ENCODE data around the gene SKI. TPM values are rescaled to one million over a fixed set of nuclear protein-coding genes. Genes with fewer than 3 reads are reported as not detected.

The SKI gene
- total RNA-seq, 1 donor from 2014 or later: 40.7 TPM

DNA sequence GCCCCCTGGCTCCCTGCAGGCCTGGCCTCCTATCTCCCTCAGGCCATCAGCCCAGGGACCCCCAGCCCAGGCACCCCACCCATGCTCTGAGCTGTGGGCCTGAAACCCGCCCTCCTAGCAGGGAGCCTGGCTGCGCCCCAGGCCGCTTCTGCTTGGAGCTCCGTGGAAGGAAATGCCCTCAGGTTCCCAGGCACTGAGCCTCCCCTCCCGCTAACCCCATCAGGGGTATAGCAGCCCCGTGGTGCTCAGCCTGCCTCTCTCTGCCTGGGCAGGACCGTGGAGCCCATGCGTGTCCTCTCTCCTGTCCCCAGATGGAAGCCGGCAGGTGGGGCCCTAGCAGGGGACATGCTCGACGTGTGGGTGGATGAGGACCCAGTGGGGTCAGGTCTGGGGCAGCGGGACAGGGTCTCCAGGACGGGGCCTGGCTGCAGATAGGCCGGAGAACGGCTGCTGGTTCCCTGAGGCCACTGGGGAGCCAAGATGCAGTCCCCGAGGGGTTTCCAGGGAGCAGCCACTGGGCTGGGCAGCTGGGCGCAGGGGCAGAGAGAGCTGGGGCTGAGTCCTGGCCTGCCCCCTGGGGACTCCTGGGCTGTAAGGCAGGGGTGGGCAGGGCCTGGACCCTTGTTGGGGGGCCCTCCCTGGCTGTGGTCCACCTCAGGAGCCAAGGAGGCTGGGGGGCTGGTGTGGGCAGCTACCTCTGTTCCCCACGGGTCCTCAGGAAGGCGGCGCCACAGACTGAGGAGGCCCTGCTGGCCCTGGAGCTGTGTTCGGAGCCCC is 87.7 kb downstream of the SKI start:
- intact Hi-C loops (cut with micrococcal nuclease): loop anchor here (2.0 kb wide), 2 partner anchors 15 to 75 kb away; partner anchors contain the start of genes MORN1 and RER1
- Mint-ChIP-seq H3K27ac (peak overlapping the region; percentile 67), H3K36me3 (ENCODE audit: low read depth) (peaks cover 1% of the 10 kb centered on the region)

GRCh38 chr1:2316451-2316961 is 88.4 kb downstream of the SKI start:
- Mint-ChIP-seq H3K9me3 (no peaks in the 10 kb centered on the region), H3K36me3 (ENCODE audit: low read depth) (no peaks in the 10 kb centered on the region)
- intact Hi-C loops (cut with micrococcal nuclease): no loop called here

More for the DNA sequence above, 87.7 kb downstream of the SKI start:
- H3K27me3 Mint-ChIP-seq: no peaks in the 10 kb centered on the region
- DNase-seq: no peak
- H3K9me3 Mint-ChIP-seq: no peaks in the 10 kb centered on the region
- peaks cover 2% of the 10 kb centered on the region for H3K4me1 Mint-ChIP-seq
- H3K4me3 Mint-ChIP-seq: peak overlapping the region; percentile 60

DNA sequence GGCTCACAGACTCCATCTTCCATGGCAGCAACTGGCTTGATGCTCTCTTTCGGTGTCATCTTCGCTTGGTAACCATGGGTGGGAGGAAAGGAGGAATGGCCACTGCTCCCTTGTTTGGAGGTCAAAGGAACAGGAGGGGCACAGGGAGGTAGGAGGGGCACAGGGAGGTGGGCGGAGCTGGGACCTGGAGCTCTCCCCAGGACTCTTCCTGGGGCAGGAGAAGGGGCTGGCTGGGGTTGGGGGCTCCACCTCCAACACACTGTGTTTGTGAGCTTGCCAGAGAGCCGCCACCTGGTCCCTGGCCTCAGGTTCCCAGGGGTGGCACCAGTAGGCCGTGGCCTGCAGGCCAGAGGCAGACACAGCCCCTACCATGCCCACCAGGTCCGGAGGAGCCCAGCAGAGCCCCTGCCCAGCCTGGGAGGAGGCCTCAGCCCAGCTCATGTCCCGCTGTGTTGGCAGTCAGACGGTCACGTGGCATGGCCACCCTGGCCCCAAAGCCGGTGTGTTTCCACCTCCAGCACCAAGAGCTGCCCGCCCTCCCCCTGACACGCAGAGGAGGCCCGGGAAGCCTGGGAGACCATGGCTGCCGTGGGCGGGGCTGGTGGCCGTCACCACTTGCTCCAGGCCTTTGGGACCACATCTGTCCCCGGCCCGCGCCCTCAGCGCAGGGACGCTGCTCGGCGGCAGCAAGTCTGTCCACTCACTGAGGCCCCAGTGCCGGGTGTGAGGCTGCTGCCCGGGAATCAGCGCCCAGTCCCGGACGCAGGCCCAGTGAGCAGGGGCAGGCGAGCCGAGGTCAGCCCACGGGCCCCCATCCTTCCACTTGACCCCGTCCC is 89.3 kb downstream of the SKI start:
- DNase-seq: no peak
- Mint-ChIP-seq H3K36me3 (ENCODE audit: low read depth) (no peaks in the 10 kb centered on the region), H3K27me3 (no peaks in the 10 kb centered on the region), H3K27ac (peak overlapping the region; percentile 51), H3K4me3 (no peak overlapping the region), H3K4me1 (no peaks in the 10 kb centered on the region), H3K9me3 (no peaks in the 10 kb centered on the region)
- intact Hi-C loops (cut with micrococcal nuclease): no loop called here

More at GRCh38 chr1:2316451-2316961, 88.4 kb downstream of the SKI start:
- Mint-ChIP-seq H3K4me1 (peaks cover 2% of the 10 kb centered on the region), H3K4me3 (no peak overlapping the region), H3K27me3 (no peaks in the 10 kb centered on the region), H3K27ac (no peak overlapping the region)
- DNase-seq: no peak

DNA sequence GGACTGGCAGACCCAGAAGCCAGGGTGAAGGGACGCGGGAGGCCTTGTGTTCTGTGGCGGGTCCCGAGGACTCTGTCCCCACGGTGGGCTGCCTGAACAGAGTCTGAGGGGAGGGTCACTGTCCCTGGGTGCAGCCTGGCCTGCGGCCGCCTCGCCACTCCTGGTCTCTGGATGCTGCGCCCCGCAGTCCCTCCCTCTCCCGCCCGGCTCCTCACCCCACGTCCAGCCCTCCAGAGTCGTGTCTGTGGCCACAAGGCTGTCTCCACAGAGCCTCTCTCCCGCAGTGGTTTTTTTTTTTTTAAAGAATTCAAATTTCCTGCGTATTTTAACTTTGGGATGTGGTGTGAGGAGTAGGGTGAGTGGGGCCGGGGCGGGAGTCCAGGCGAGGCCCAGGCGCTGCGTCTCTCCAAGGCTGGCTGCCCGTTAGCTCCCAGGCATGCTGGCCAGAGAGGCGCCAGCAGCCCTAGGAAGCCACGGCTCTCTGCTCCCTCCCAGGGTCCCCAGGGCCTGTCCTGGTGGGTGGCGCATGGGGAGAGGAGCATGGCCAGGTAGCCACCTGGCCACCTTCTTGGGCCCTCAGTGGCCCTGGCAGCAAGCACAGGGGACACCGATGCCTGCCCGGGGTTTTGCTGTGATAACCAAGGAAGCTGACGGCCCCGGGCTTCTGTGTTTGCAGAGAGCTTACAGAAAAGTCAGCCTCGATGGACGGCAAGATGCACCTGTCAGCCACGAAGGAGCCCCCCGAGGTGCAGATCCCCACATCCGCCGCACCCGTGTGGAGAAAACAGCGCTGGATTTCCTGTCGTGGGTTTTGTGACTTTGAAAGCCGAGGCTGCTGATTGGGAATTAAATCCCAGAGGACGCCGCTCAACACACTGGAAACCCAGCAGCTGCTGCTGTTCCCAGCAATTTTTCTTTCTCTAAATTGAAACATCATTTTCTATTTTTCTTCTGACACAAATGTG is 90.5 kb downstream of the SKI start:
- H3K4me3 Mint-ChIP-seq: no peak overlapping the region
- DNase-seq: no peak
- no peak overlapping the region for H3K27ac Mint-ChIP-seq
- no peaks in the 10 kb centered on the region for H3K36me3 Mint-ChIP-seq (ENCODE audit: low read depth)
- no peaks in the 10 kb centered on the region for H3K4me1 Mint-ChIP-seq
- no peaks in the 10 kb centered on the region for H3K27me3 Mint-ChIP-seq
- no peaks in the 10 kb centered on the region for H3K9me3 Mint-ChIP-seq
- intact Hi-C loops (cut with micrococcal nuclease): no loop called here

DNA sequence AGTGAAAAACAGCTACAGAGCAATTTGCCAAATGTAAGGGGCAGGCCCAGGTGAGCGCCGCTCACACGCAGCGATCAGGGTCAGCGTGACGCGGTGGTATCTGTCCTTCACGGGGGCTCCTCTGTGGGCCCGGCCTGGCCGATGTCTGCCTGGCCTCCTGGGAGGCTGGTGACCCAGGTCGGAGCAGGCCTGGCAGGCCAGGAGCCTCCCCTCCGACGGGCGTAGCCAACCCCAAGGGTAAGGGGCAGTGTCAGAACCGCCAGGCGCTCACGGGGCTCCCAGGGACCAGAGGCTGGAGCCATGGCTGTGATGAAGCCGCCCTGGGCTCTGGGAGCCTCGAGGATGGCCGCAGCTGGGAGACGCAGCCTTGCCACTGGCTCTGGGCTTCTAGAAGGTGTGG is 91.2 kb downstream of the SKI start:
- H3K36me3 Mint-ChIP-seq (ENCODE audit: low read depth): no peaks in the 10 kb centered on the region
- no peaks in the 10 kb centered on the region for H3K4me1 Mint-ChIP-seq
- no peak overlapping the region for H3K4me3 Mint-ChIP-seq
- DNase-seq: no peak
- intact Hi-C loops (cut with micrococcal nuclease): no loop called here
- no peak overlapping the region for H3K27ac Mint-ChIP-seq
- no peaks in the 10 kb centered on the region for H3K27me3 Mint-ChIP-seq
- H3K9me3 Mint-ChIP-seq: no peaks in the 10 kb centered on the region

GRCh38 chr1:2320006-2320405 is 91.9 kb downstream of the SKI start:
- Mint-ChIP-seq H3K27ac (no peak overlapping the region), H3K9me3 (no peaks in the 10 kb centered on the region), H3K4me3 (no peak overlapping the region), H3K4me1 (no peaks in the 10 kb centered on the region), H3K27me3 (no peaks in the 10 kb centered on the region), H3K36me3 (ENCODE audit: low read depth) (peaks cover under 1% of the 10 kb centered on the region)
- DNase-seq: no peak
- intact Hi-C loops (cut with micrococcal nuclease): no loop called here

DNA sequence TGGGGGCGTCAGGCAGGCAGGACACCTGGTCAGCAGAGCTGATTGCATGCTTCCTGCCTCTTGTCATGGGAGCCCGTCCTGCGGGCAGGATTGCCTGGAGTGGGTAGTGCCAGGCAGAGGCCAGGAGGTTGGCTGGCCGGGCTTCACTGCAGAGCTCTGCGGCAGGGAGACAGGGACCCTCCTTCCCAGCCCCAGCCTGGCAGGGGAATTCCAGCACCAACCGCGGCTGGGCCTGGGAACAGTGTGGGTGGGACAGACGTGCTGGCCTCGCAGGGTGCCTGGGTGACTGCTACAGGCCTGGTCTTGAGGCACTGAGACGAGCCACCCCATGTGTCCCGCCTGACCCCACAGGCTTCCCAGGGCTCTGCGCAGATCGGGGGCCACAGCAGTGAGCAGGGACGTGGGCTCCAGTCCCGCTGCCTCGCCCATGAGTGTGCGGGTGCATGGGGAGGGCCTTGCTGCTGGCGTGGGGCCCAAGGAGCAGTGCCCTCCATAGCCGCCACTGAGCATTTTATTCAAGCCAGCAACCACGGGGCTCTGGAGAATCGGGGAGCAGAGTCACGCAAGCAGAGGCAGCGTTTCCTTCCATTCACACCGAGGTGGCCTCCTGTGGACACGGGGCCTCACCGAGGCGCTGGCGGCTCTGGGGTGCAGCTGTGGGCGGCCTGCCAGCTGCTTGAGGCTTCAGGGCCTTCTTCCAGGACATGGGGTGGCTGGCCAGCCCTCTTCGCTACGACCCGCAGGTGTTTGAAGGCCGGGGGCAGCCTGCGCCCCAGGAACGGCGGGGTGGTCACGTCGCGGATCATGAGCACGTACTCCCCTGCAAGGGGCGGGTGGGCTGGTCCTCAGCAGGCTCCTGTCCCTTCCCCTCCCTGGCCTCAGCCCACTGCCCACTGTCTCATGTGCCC is 92.9 kb downstream of the SKI start:
- intact Hi-C loops (cut with micrococcal nuclease): no loop called here
- Mint-ChIP-seq H3K4me3 (no peak overlapping the region), H3K4me1 (no peaks in the 10 kb centered on the region), H3K36me3 (ENCODE audit: low read depth) (peaks cover 2% of the 10 kb centered on the region), H3K27me3 (no peaks in the 10 kb centered on the region), H3K9me3 (no peaks in the 10 kb centered on the region), H3K27ac (no peak overlapping the region)
- DNase-seq: no peak

GRCh38 chr1:2322065-2322571 is 94.0 kb downstream of the SKI start:
- Mint-ChIP-seq H3K36me3 (ENCODE audit: low read depth) (peaks cover 2% of the 10 kb centered on the region), H3K4me1 (no peaks in the 10 kb centered on the region), H3K27ac (no peak overlapping the region), H3K9me3 (no peaks in the 10 kb centered on the region), H3K4me3 (no peak overlapping the region), H3K27me3 (no peaks in the 10 kb centered on the region)
- intact Hi-C loops (cut with micrococcal nuclease): no loop called here
- DNase-seq: no peak

GRCh38 chr1:2322581-2323211 is 94.6 kb downstream of the SKI start:
- Mint-ChIP-seq H3K36me3 (ENCODE audit: low read depth) (peaks cover 2% of the 10 kb centered on the region), H3K9me3 (no peaks in the 10 kb centered on the region), H3K27ac (no peak overlapping the region), H3K27me3 (no peaks in the 10 kb centered on the region), H3K4me3 (no peak overlapping the region), H3K4me1 (no peaks in the 10 kb centered on the region)
- intact Hi-C loops (cut with micrococcal nuclease): no loop called here
- no peak for DNase-seq

- H3K27me3 Mint-ChIP-seq: no peaks in the 10 kb centered on the region
- intact Hi-C loops (cut with micrococcal nuclease): no loop called here
Observed at GRCh38 chr1:2323451-2323974, 95.4 kb downstream of the SKI start.

GRCh38 chr1:2324553-2325366 is 96.6 kb downstream of the SKI start:
- no peak overlapping the region for H3K27ac Mint-ChIP-seq
- no peak for DNase-seq
- no peaks in the 10 kb centered on the region for H3K9me3 Mint-ChIP-seq
- no peaks in the 10 kb centered on the region for H3K27me3 Mint-ChIP-seq
- peaks cover 2% of the 10 kb centered on the region for H3K36me3 Mint-ChIP-seq (ENCODE audit: low read depth)
- H3K4me1 Mint-ChIP-seq: no peaks in the 10 kb centered on the region
- intact Hi-C loops (cut with micrococcal nuclease): no loop called here
- H3K4me3 Mint-ChIP-seq: no peak overlapping the region

More at GRCh38 chr1:2323451-2323974, 95.4 kb downstream of the SKI start:
- H3K27ac Mint-ChIP-seq: no peak overlapping the region
- H3K4me1 Mint-ChIP-seq: no peaks in the 10 kb centered on the region
- peaks cover 2% of the 10 kb centered on the region for H3K36me3 Mint-ChIP-seq (ENCODE audit: low read depth)
- no peak overlapping the region for H3K4me3 Mint-ChIP-seq
- no peak for DNase-seq
- H3K9me3 Mint-ChIP-seq: no peaks in the 10 kb centered on the region

Data from activated CD4-positive, alpha-beta T cell treated with anti-CD3 and anti-CD28 coated beads, Interleukin-2, amount 10 ng/mL, durations not matched to agents 24 days and 14 days (primary cell).